MM.1S (cell line): ENCODE data around the gene FXYD2.

Experiments used
- CTCF ChIP-seq: fragments of 300-600 bp; sonication (generic); IDR thresholded peaks from 2 replicates; pipeline ENCODE4 v1.5.1; 2016; ENCODE audit warnings: antibody characterized with exemption, low read length, mixed read lengths
- EZH2 ChIP-seq: fragments of 300-600 bp; sonication (generic); optimal IDR thresholded peaks from 2 replicates; pipeline ENCODE3; 2017; ENCODE audit warnings: low read depth, mild to moderate bottlenecking, antibody characterized with exemption, low read length, mixed read lengths
- EZH2phosphoT487 ChIP-seq: fragments of 300-600 bp; sonication (generic); IDR thresholded peaks from 2 replicates; pipeline ENCODE4 v1.6.1; 2018; ENCODE audit warnings: antibody characterized with exemption, low read length

GRCh38 chr11:117794135-117794534, 30.4 kb downstream of the FXYD2 start:
- TF ChIP-seq EZH2phosphoT487 (no peak), CTCF (no peak), EZH2 (no peak)
